ENCODE results near the gene ACOXL.

ACOXL gene

DNA sequence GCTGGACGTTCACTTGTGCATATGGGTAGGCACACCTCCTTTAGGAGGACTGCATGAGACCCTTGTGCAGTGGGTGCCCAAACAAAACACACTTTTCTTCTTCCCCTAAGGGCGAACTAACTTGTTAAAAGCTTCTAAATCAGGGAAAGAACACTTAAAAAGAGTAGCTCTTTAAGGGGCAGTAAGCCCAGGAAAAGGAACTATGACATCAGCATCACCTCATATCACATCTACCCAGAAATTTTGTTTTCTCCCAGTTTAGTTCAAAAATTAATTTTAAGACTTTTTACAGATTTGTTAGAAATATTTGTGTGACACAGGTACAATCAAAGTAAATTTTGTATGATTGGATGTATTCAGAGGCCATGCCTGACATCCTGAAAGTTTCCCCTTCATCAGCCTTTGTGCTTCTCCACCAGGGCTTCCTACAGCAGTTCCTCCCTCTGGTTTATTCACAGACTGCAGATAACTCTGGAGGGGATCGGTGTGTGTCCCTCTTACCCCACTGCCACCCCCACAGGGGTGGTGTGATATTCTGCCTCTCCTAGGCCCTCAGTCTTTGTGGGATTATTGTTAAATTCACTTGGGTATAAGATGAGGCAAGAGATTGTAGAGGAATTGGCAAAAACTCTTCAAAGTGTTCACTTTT, 416.0 kb downstream of the ACOXL start:
- no peak overlapping the region for H3K4me3 ChIP-seq (ENCODE audit: low read depth, low read length)
- no peak for TF ChIP-seq CTCF (IDR thresholded peaks at IDR 0.05; ENCODE audit: control insufficient read depth, extremely low read depth, insufficient read depth)
- no peak for DNase-seq (ENCODE audit: low read depth)

DNA sequence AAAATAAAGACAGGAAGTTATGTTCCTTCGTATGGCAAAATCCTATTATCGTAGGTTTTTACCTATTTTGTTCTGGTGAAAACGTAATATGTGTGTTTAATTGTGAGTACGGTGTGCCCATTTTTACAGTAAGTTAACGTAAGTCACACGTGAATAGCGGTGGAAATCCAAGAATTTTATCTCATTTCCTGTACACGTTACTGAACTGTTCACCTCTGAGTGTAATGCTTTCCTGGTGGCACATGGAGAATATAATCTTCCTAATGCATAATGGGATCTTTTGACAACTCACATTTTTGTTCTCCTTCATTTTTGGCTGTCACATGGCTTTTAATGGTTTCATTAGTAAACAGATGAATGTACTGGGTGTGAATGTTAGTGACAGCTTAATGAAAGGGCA, 416.6 kb downstream of the ACOXL start:
- no peak for TF ChIP-seq CTCF (IDR thresholded peaks at IDR 0.05; ENCODE audit: control insufficient read depth, extremely low read depth, insufficient read depth)
- DNase-seq (ENCODE audit: low read depth), result no peak
- no peak overlapping the region for H3K4me3 ChIP-seq (ENCODE audit: low read depth, low read length)

- no peak for TF ChIP-seq CTCF (IDR thresholded peaks at IDR 0.05; ENCODE audit: control insufficient read depth, extremely low read depth, insufficient read depth)
- H3K4me3 ChIP-seq (ENCODE audit: low read depth, low read length), result no peak overlapping the region
- no peak for DNase-seq (ENCODE audit: low read depth)
Observed at GRCh38 chr2:111149882-111150455, 417.6 kb downstream of the ACOXL start.

DNA sequence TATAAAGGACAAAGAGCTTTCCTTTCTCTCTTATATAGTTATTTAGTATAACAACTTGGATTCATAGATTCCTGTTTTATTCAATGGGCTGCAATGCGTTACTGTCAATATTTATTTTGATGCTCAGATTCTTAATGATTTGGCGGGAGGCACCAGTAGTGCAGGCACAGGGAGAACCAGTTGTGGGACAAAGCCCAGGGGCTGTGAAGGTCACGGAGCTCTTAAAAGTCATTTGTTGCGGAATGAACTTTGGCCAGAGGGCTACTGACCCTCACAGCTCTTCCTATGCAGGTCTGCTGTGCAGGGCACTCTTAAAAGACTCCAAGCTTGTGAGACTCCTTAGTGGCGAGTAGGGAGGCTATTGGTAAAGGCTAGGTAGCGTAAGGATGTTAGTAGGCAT, 422.4 kb downstream of the ACOXL start:
- no peak for TF ChIP-seq CTCF (IDR thresholded peaks at IDR 0.05; ENCODE audit: control insufficient read depth, extremely low read depth, insufficient read depth)
- H3K4me3 ChIP-seq (ENCODE audit: low read depth, low read length), result no peak overlapping the region
- no peak for DNase-seq (ENCODE audit: low read depth)

DNA sequence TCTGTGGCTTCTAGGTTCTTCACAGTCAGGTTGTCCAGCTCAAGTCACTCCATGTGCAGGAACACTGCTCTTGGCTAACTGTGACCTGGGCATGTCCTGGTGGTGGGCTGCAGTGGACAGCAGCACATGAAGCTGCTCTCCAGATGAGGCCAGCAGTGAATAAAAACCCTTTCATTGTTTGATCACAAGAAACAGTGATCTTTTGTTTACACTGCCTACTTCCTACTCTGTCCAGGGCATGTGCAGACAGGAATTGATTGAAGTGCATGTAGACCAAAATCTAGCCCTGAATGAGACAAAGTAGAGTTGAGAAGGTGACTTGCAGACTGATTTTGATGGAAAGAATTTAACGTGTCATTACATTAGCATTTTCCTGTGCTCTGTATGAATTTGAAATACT, 423.2 kb downstream of the ACOXL start:
- H3K4me3 ChIP-seq (ENCODE audit: low read depth, low read length), result no peak overlapping the region
- DNase-seq (ENCODE audit: low read depth), result no peak

DNA sequence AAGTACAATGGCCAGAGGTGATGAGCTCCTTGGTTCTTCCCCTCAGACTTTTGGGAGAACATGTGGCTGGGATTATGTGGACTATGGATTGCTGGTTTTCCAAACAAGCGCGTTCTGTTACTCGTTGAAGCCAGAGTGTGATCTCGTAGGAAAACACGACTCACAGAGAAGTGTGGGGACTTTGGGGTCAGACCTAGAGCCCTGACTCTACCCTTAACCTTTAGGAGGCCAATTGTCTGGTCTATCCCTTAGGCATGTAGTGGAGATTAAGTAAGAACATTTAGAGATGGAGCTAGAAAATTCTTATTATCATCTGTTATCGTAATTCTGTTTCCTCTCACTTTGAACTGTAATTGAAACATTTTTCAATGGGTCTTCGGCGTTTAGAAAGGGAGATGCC, 424.2 kb downstream of the ACOXL start:
- TF ChIP-seq CTCF (IDR thresholded peaks at IDR 0.05; ENCODE audit: control insufficient read depth, extremely low read depth, insufficient read depth), result no peak
- DNase-seq (ENCODE audit: low read depth), result no peak
- H3K4me3 ChIP-seq (ENCODE audit: low read depth, low read length), result no peak overlapping the region

More for the DNA sequence above, 423.2 kb downstream of the ACOXL start:
- no peak for TF ChIP-seq CTCF (IDR thresholded peaks at IDR 0.05; ENCODE audit: control insufficient read depth, extremely low read depth, insufficient read depth)

All from LNCaP clone FGC (cell line).